Ureter (tissue), 1 donor: ENCODE results near the gene PTGFRN. TPM values are rescaled to one million over a fixed set of nuclear protein-coding genes. Genes with fewer than 3 reads are reported as not detected.

Experiments
- DNase-seq: peaks from one replicate; pipeline ENCODE4 v3.0.0-alpha.2; 2020; ENCODE audit warnings: low spot score
- total RNA-seq: library from RNA; stranded (reverse); gene quantifications from one replicate; pipeline ENCODE4 v1.2.4, GENCODE V29; 2023
- donor health status: DM: yes; HTN: yes; CAD: no.

Gene PTGFRN
- total RNA-seq, 1 donor from 2014 or later: 103 TPM

DNA sequence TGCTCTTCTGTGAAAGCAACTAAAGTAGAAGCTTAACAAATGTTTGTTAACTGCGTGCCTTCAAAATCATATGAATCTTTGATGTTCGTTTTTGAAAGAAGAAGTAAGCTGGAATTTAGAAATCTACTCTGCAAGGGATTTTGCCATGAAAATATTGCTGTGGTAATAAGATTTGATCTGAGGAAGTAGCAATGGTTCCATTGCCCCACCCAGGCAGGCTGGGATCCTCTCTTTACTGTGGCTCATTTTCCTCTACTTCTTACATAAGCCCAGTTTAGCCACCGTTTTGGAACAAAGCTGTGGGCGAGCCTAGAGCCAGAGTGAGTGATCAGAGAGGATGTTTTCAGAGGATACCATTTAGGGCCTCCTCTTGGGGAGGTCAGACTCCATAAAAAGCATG, 20.3 kb upstream of the PTGFRN start:
- DNase-seq: no peak

DNA sequence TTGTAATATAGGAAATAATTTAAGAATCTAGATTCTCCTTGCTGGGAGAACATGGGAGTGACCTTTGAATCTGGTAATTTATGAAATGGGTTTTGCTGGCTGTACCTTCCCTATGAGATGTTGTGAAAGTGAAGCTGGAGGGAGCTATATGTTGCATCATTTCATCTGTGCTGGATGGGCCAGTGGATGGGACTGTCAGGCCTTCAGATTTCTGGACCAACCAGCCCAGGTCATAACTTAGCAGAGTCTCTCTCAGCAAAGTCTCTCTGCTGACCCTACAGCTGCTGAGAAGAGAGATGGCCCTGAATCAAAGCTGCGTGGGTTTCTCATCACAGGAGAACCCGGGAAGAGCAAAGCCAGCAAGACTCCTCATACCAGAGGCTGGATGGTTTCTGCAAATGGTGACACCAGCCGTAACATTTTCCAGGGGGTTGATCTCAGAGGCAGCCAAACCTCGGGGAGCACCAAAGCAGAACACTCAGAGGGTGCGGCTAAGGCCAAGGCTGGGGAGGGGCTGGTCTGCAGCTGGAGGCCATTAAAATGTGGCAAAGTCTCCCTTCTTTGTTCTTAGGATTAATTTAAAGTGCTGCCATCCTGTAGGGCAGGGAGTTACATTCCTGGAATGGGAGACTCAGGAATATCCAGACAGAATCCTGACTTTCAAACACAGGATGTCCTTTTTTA, 18.2 kb upstream of the PTGFRN start:
- no peak for DNase-seq

DNA sequence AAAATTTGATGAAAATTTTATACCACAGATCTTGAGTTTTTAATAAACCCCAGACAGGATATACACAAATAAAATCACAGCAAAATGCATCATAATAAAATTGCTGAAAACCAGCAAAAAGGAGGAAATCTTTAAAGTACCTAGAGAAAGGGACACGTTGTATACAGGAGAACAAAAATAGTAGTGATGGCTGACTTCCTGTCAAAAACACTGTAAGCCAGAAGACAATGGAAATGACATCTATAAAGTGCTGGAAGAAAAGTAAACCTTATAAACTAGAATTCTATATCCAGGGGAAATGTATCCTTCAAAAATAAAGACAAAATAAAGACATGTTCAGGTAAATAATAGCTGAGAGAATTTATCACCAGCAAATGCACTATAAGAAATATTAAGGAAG, 14.6 kb upstream of the PTGFRN start:
- DNase-seq: no peak

DNA sequence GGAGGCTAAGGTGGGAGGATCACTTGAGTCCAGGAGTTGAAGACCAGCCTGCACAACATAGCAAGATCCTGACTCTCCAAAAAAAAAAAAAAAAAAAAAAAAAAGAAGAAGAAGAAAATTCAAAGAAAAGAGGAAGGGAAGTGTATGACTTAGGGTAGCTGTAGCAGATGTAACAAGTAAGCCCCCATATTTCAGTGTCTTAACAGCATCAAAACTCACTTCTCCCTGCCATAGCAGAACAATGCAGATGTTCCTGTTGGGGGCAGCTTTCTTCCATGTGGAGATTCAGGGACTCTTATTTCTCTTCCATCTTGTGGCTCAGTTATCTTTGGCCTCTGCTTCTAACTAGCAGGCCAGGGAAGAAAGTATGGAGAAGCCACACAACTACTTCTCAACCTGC, 10.2 kb upstream of the PTGFRN start:
- DNase-seq: no peak

DNA sequence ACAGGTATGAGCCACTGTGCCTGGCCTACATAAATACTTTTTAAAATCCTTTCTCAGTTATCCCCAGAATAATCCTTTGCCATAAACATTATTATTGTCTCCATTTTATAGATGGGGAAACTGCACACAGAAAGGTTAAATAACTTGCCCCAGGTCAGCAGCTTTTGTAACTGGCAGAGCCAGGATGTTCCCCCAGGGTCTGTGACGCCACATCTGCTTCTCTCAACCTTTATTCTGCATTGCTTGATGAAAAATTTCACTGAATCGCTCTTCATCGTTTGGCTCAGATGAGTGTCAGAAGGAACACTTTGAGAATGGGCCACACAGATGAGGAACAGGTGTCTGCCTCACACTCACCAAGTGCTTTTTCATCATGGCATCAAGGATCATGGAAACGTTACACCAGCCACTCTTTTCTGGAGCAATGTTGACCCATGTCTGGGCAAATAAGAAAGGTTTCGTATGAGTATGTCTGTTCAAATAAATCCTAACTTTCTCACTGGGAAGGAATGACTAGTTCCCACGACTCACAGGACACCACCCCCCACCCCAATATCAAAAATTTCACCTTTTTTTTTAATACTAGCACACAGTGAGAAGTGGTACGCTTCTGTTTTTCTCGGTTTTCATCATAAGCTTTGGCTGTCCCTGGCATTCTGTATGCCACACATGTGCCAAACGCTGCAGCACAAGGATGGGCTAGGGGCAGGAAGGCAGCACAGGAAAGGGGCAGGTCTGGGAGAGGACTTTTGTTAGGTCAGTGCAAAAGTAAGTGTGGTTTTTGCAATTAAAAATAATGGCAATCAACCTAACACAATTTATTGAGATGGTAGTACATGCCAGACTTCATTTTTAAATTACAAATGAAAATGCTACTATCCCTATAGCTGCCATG, 9.0 kb upstream of the PTGFRN start:
- no peak for DNase-seq

DNA sequence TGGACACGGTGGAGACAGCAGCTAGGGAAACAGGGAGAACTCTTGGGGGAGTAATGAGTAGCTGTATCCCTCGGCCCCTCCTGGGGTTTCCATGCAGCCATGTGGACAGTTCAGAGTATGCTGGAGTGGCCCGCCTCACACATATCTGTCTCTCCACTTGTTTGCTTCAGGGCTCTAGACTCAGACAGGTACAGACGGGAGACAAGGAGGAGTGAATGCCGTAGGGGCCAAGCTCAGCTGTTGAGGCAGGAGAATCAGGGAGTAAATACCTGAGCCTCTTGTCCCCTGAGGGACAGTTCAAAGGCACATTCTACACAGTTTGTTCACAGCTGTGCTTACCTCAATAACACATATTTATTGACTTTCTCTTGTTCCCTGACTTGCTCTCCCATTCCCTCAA, 7.7 kb upstream of the PTGFRN start:
- DNase-seq: peak; percentile 24

DNA sequence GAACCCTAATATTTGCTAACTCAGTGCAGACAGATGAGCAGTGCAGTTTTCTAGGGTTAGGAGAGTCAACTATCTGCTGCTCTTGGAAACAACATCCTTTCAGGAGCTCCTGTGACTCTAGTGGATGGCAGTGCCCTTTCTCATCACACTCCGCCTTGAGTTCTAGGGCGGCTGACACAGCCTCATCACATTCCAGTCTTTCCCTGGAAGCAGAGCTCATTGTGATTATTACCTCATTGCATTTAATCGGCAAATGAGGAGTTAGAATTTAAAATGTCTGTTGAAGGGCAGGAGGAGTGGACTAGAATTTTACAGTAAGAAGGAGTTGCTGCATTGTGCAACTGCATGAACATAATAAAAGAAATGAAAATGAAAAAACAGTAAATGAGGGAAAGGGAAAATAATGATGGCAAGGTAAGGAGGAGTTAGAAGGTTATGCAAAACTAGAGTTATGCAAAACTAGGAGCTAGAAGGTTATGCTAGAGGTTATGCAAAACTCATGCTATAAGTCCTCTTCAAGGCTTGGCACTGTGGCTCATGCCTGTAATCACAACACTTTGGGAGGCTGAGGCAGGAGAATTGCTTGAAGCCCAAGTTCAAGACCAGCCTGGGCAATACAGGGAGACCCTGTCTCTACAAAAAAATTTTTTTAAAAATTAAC, 6.9 kb upstream of the PTGFRN start:
- DNase-seq: no peak

DNA sequence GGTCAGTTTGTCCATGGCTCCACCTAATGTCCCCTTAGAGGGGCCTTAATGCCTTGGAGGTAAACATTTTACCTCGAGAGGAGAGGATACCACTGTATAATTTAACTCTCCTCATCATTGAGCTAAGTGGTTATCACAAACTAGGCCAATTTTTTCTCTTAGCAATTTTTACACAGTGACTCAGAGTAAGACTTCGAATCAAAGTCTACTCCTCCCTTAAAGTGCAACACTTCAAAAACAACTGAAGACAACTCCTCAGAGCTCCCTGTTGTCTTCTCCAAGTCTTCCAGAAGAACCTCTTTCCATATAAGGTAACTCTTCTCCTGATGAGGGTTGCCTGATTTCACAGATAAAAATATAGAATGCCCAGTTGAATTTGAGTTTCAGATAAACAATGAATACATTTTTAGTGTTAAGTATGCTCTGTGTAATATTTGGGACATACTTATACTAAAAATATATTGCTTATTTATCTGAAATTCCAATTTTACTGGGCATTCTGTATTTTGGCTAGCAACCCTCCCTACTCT, 4.9 kb upstream of the PTGFRN start:
- DNase-seq: no peak

DNA sequence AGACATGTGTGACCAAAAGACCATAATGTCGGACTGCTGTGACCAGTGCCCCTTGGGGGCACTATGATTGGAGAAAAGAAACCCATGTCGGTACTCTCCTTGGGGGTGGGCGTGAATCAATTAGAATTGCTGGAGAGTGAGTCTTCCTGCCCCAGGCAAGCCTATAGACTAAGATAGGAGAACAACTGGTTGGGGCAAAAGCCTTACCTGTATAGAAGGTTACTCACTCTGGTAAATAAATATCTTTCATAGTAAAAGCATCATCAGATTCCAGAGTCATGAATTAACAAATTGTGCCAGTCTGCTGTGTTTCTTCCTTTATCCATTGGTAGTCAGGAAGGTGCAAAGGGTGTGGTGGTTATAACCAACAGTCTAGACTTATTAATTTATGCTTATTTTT, 2.9 kb upstream of the PTGFRN start:
- no peak for DNase-seq

DNA sequence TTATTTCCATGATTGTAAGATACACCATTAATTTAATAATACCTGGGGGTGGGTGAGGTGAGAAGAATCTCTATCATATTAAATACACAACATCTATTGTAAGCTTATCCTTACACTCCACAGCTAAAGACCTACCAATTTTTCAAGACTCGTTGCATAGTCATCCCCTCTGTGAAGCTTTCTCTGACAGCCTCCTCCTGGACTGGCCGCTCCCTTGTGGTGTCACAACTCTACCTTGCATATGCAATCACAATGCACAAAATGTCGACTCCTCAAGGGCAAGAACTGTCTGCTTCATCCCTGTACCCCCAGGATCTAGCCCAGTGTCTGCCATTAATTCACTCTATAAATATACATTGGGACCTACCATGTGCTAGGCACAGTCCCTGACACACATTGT, 2.4 kb upstream of the PTGFRN start:
- no peak for DNase-seq

DNA sequence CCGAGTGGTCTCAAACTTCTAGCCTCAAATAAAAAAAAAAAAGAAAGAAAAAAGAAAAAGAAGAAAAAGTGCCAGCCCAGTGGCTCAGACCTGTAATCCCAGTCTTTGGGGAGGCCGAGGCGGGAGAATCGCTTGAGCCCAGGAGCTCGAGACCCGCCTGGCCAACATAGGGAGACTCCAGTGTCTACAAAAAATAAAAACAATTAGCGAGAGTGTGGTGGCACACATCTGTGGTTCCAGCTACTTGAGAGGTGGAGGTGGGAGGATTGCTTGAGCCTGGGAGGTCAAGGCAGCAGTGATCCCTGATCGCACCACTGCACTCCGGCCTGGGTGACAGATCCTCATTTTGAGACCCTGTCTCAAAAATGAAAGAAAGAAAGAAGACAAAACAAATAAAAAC, 1.4 kb upstream of the PTGFRN start:
- peak; percentile 37 for DNase-seq

DNA sequence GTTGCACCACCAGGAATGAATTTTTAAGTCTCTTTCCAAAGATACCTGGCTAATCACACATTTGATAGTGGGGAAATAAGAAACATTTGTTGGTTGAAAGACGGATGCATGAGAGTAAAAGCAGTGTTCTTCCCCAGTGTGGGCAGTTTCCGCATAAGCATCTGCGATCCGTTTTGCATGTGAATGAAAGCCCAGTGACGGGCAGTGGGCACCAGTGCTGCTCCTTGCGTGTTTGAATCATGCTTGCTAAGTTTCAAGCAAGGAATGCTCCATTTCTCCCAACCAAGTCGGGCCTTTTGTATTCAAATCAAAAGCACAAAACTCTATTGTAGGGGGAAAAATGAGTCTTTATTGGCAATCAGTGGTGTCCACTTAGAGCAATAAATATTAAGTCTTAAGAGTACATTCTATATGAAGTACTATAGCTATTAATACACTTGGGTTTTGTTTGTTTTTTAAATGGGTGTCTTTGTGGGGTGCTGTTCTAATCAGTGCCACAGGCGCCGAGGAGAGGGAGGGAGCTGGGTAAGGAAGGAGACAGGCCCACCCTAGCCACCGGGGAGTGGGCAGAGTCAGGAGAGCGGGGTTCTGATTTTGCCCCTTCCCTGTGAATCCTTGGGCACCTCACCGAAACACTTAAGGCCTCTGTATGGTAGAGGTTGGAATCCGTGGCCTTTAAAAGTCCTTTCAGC, 750 bp upstream of the PTGFRN start:
- peak; percentile 24 for DNase-seq

DNA sequence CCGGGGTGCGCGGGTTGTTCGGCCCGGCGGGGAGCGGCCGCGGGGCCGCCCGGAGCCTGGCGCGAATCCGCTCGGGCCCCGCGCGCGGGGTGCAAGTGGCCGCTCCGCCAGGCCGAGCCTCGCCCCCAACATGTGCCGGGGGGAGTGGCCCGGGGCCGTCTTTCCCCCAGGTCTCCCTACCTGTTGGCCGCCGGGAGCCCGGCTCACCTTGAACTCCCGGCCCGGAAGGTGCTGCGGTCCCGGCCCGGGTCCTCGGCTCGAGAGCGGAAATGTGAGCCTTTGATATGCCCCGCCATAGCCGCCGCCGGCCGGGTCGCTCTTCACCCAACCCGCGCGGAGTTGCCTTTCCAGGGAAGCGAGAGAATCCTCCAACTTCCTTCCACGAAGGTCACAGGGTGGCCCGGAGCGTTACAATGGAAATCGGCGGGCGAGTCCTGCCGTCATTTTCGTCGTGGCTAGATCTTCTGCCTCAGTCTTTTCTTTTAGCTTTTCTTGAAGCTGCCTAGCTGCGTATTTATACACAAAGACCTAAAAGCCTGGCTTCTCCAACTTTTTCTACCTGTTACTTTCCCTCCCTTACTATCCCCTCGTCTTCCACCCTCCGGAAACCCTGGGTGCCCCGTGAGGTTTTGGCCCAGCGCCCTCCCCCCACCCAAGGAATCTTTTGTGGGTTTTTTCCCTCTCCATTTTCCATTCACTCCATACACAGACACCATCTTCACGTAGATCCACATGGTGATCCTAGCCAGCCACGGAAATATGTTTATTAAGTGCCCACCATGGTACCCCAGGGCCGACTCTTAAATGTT, 867 bp downstream of the PTGFRN start:
- peak; percentile 50 for DNase-seq

DNA sequence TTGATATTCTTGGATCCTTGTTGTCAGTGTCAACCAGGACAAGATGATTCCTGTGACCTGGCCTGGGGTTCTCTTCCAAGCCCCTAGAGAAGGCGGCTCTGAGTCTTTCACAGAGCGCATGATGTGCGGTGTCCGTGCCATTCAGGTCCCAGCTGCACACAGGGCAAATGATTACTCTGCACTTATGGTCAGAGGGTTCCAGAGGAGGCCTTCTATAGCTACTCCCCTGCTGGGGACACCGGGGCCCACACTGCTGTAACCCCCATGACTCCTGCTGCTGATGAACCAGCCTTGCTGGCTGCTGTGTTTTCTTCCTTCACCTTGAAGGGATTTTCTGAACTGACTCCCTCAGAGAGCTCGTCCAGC, 1.5 kb downstream of the PTGFRN start:
- DNase-seq: no peak

DNA sequence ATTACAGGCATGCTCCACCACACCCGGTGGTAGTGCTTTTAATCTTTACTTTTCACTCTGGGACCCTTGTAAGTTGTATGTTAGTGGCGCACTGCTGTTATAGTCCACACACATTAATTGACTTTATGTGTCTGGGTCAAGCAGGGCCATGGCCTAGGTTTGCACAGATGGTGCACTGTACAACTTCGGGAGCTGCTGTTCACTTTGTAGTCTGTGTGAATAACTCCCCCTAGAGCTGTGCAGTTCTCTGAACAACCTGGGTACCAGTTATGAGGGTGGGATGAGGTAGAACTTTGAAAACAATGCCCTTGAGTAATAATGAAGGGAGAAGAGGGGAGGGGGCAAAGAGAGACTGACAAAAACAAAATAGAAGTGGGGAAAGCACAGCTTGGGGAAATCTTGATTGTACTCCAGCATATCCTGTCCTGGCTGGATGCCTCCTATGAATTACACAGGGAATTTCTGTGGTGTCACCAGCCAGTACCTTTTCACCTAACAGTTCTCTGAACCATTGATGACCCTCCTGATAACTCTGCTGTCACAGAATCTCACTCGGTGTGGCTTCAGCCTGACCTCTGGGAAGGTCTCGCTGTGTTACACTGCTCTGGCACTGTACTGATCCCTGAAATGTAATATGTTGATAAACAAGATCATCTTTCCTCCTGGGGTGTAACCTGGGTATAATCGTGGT, 2.2 kb downstream of the PTGFRN start:
- no peak for DNase-seq

DNA sequence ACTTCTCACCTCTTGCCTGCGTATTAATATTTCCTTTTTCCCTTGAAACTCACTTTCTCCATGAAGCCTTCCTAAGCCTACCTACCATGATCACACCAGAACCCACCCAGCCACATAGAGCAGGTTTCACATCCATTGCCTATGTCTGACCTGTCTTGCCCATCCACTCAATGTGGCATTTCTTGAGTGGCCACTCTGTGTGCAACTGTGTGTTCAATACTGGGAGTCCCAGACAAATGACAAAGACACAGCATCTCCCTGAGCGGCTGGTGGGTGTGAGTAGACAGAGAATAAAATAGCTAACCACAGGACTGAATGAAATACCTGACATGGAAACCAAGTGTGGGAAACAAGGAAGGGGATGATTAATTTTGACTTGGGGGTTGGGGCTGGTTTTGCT, 3.1 kb downstream of the PTGFRN start:
- DNase-seq: no peak

DNA sequence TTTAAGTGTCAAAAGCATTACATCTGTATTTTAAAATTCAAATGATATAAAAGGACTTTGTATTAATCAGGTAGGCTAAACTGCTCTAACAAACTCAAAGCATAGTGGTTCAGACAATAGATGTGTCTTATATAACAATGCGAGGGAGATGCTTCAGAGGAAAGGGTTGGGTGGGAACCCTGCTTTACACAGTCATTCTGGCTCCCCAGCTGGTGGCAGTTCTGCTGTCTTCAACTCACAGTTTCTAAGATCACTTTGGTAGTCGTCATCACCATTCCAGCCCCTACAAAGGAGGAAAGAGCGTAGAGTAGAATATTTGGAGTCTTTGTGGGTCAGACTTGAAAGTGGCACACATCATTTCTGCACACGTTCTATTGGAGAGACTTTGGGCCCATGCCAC, 4.2 kb downstream of the PTGFRN start:
- no peak for DNase-seq

DNA sequence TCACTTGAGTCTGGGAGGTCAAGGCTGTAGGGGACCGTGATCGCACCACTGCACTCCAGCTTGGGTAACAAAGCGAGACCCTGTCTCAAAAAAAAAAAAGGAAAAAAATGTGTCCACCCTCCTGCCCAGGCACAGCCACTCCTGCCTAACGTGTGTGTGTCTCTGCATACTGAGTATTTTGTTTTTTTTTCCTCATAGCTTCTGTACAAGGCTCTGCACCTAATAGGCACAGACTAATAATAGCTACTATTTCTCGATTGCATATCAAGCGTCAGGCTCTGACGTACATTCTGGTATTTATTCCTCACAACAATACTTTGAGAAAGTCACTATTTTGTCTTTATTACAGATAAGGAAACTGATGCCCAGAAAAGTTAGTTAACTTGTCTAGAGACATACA, 5.0 kb downstream of the PTGFRN start:
- no peak for DNase-seq

DNA sequence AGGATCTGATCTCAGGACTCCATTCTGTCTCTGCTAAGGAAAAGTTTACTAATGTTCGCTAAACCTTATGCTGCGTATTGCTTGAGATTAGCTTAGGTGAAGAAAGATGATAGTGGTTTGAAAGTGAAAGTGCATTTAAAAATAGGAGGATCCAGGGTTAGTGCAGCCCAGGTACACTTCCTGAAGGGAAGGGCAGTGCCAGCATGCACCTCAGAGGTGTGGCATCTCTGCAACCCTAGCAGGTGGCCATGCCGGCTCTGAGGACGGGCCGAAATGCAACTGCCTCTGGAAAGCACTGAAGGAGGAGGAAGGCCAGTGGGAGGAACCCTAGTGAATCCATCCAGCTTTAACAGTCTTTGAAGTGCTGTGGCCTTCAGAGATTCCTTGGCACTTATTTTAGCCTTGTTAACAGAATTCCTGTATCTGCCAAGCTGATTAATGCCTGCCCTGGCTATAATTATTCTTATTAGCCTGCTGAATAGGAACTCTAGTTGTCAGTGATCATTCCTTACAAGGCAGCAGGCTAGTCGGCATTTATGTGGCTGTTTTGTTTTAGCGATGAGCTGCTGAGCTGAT, 5.5 kb downstream of the PTGFRN start:
- DNase-seq: peak; percentile 53

DNA sequence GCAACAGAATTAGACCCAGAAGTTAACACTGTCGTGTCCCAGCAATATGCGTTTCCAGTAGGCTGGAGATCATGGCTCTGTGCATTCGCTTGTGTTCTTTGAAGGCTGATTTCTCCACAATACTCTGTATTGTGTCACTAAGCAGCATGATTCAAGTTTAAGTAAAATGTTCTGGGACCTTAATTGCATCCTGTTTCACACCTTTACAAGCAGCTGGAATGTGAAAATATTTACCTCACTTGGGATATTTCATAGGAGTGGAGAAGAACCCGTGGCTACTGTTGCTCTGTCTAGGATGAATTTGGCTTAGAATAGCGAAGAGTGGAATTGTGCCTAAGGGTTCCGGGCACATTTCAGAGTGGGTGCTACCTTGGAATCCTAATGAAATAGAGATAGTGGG, 6.3 kb downstream of the PTGFRN start:
- peak; percentile 10 for DNase-seq
